ENCODE results near the gene ADPRH.
A peak's percentile ranks its signal among the peaks of the same experiment; 100 is the strongest.

Gene ADPRH

GRCh38 chr3:119611664-119612063 is 32.4 kb downstream of the ADPRH start:
- no CpG with 5 or more reads among the region's 1 CpG for WGBS, 2 donors (ENCODE audit: extremely low coverage in 2 of 2, insufficient read length in 2 of 2, insufficient replicate concordance in 1 of 2)
- H3K36me3 ChIP-seq (replicated peaks in 1 of 2; ENCODE audit: control insufficient read depth in 2 of 2, insufficient read depth in 2 of 2, low read length in 2 of 2), result no peaks in the 10 kb centered on the region

DNA sequence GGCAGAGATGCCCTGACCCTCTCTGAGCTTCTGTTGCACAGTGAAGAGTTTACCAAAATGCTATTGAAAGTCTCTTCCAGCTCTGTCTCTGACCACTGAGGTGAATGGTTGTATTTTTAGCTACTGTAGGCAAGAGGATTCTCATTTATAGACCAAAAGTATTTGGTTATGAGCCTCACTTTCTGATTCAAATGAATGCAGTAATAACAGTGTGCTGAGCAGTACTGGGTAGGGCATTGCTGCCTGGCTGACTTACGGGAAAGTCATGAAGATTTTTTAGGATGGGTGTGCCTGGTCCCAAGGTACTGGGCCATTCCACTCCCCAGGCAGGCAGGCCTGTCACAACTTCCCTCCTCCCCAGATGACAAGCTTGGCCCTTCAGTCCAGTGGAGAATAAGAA is 33.9 kb downstream of the ADPRH start:
- Histone ChIP-seq H2BK15ac (ENCODE audit: low read length) (no peak overlapping the region), H3K36me3 (replicated peaks in 1 of 2; ENCODE audit: control insufficient read depth in 2 of 2, insufficient read depth in 2 of 2, low read length in 2 of 2) (no peaks in the 10 kb centered on the region), H3K4me1 (ENCODE audit: control insufficient read depth in 2 of 2, insufficient read depth in 1 of 2, low read depth in 1 of 2, low read length in 2 of 2) (no peaks in the 10 kb centered on the region), H3K18ac (ENCODE audit: low read length) (no peak overlapping the region), H3K27ac (replicated peaks; ENCODE audit: low read length) (no peak overlapping the region), H2BK5ac (ENCODE audit: low read length) (no peak overlapping the region), H4K8ac (ENCODE audit: low read depth, low read length) (no peak overlapping the region), H2AFZ (ENCODE audit: low read length) (no peak overlapping the region), H3K4ac (ENCODE audit: low read length) (no peak overlapping the region), H3K23ac (ENCODE audit: low read depth, low read length, poor library complexity) (no peak overlapping the region), H2AK5ac (ENCODE audit: low read depth, low read length) (peak overlapping the region; percentile 10), H3K79me1 (ENCODE audit: low read depth, low read length) (no peaks in the 10 kb centered on the region), H3K4me3 (ENCODE audit: low read length in 2 of 2) (no peak overlapping the region), H2BK120ac (ENCODE audit: low read depth, low read length) (no peak overlapping the region), H3K9ac (ENCODE audit: low read depth, low read length, poor library complexity) (no peak overlapping the region), H3K9me3 (replicated peaks in 1 of 2; ENCODE audit: control insufficient read depth in 2 of 2, insufficient read depth in 1 of 2, low read depth in 1 of 2, low read length in 2 of 2) (no peaks in the 10 kb centered on the region), H3K14ac (ENCODE audit: low read length) (no peak overlapping the region), H3K27me3 (ENCODE audit: control insufficient read depth in 3 of 3, insufficient read depth in 3 of 3, low read depth in 1 of 3, low read length in 3 of 3) (peaks cover 0 to 3% (median 0%) of the 10 kb centered on the region in 3 experiments), H3K4me2 (ENCODE audit: insufficient read depth, low read length, poor library complexity, severe bottlenecking) (no peak overlapping the region), H2BK12ac (ENCODE audit: low read length) (no peak overlapping the region), H4K91ac (ENCODE audit: low read depth, low read length, poor library complexity) (no peak overlapping the region)
- no peak for DNase-seq (ENCODE audit: low spot score)
- no CpG with 5 or more reads among the region's 1 CpG for WGBS, 2 donors (ENCODE audit: extremely low coverage in 2 of 2, insufficient read length in 2 of 2, insufficient replicate concordance in 1 of 2)

More at GRCh38 chr3:119611664-119612063, 32.4 kb downstream of the ADPRH start:
- no peak overlapping the region for H2BK12ac ChIP-seq (ENCODE audit: low read length)
- no peak overlapping the region for H3K27ac ChIP-seq (replicated peaks; ENCODE audit: low read length)
- H3K4me1 ChIP-seq (ENCODE audit: control insufficient read depth in 2 of 2, insufficient read depth in 1 of 2, low read depth in 1 of 2, low read length in 2 of 2), result no peaks in the 10 kb centered on the region
- H3K4me2 ChIP-seq (ENCODE audit: insufficient read depth, low read length, poor library complexity, severe bottlenecking), result no peak overlapping the region
- no peak overlapping the region for H2BK5ac ChIP-seq (ENCODE audit: low read length)
- H3K23ac ChIP-seq (ENCODE audit: low read depth, low read length, poor library complexity), result no peak overlapping the region
- H2AFZ ChIP-seq (ENCODE audit: low read length), result no peak overlapping the region
- no peak overlapping the region for H4K91ac ChIP-seq (ENCODE audit: low read depth, low read length, poor library complexity)
- H4K8ac ChIP-seq (ENCODE audit: low read depth, low read length), result no peak overlapping the region
- H3K79me1 ChIP-seq (ENCODE audit: low read depth, low read length), result no peaks in the 10 kb centered on the region
- H3K4ac ChIP-seq (ENCODE audit: low read length), result no peak overlapping the region
- H2BK15ac ChIP-seq (ENCODE audit: low read length), result no peak overlapping the region
- no peak overlapping the region for H2AK5ac ChIP-seq (ENCODE audit: low read depth, low read length)
- no peaks in the 10 kb centered on the region for H3K27me3 ChIP-seq (ENCODE audit: control insufficient read depth in 3 of 3, insufficient read depth in 3 of 3, low read depth in 1 of 3, low read length in 3 of 3)
- no peak overlapping the region for H3K18ac ChIP-seq (ENCODE audit: low read length)
- DNase-seq (ENCODE audit: low spot score), result no peak
- no peaks in the 10 kb centered on the region for H3K9me3 ChIP-seq (replicated peaks in 1 of 2; ENCODE audit: control insufficient read depth in 2 of 2, insufficient read depth in 1 of 2, low read depth in 1 of 2, low read length in 2 of 2)
- H3K9ac ChIP-seq (ENCODE audit: low read depth, low read length, poor library complexity), result no peak overlapping the region
- H3K14ac ChIP-seq (ENCODE audit: low read length), result no peak overlapping the region
- no peak overlapping the region for H2BK120ac ChIP-seq (ENCODE audit: low read depth, low read length)
- H3K4me3 ChIP-seq (ENCODE audit: low read length in 2 of 2), result no peak overlapping the region

- no peak overlapping the region for H2BK5ac ChIP-seq (ENCODE audit: low read length)
- H3K36me3 ChIP-seq (replicated peaks in 1 of 2; ENCODE audit: control insufficient read depth in 2 of 2, insufficient read depth in 2 of 2, low read length in 2 of 2), result no peaks in the 10 kb centered on the region
- peaks cover 0 to 9% (median 0%) of the 10 kb centered on the region in 3 experiments for H3K27me3 ChIP-seq (ENCODE audit: control insufficient read depth in 3 of 3, insufficient read depth in 3 of 3, low read depth in 1 of 3, low read length in 3 of 3)
- H3K27ac ChIP-seq (replicated peaks; ENCODE audit: low read length), result no peak overlapping the region
- H4K8ac ChIP-seq (ENCODE audit: low read depth, low read length), result no peak overlapping the region
- no peak overlapping the region for H3K4ac ChIP-seq (ENCODE audit: low read length)
- H3K4me1 ChIP-seq (ENCODE audit: control insufficient read depth in 2 of 2, insufficient read depth in 1 of 2, low read depth in 1 of 2, low read length in 2 of 2), result no peaks in the 10 kb centered on the region
- H3K14ac ChIP-seq (ENCODE audit: low read length), result no peak overlapping the region
- no peak overlapping the region for H3K23ac ChIP-seq (ENCODE audit: low read depth, low read length, poor library complexity)
- no peak for DNase-seq (ENCODE audit: low spot score)
- H3K18ac ChIP-seq (ENCODE audit: low read length), result no peak overlapping the region
- no peak overlapping the region for H2BK15ac ChIP-seq (ENCODE audit: low read length)
- H3K4me3 ChIP-seq (ENCODE audit: low read length in 2 of 2), result no peak overlapping the region
- H3K9me3 ChIP-seq (replicated peaks in 1 of 2; ENCODE audit: control insufficient read depth in 2 of 2, insufficient read depth in 1 of 2, low read depth in 1 of 2, low read length in 2 of 2), result no peaks in the 10 kb centered on the region
- no peak overlapping the region for H2BK120ac ChIP-seq (ENCODE audit: low read depth, low read length)
- H2AK5ac ChIP-seq (ENCODE audit: low read depth, low read length), result no peak overlapping the region
- WGBS, 2 donors (ENCODE audit: extremely low coverage in 2 of 2, insufficient read length in 2 of 2, insufficient replicate concordance in 1 of 2), result no CpG with 5 or more reads among the region's 4 CpGs
- H3K4me2 ChIP-seq (ENCODE audit: insufficient read depth, low read length, poor library complexity, severe bottlenecking), result no peak overlapping the region
- H4K91ac ChIP-seq (ENCODE audit: low read depth, low read length, poor library complexity), result no peak overlapping the region
- no peaks in the 10 kb centered on the region for H3K79me1 ChIP-seq (ENCODE audit: low read depth, low read length)
- no peak overlapping the region for H2AFZ ChIP-seq (ENCODE audit: low read length)
- H3K9ac ChIP-seq (ENCODE audit: low read depth, low read length, poor library complexity), result no peak overlapping the region
- no peak overlapping the region for H2BK12ac ChIP-seq (ENCODE audit: low read length)
Observed at GRCh38 chr3:119613872-119614271, 34.6 kb downstream of the ADPRH start.

DNA sequence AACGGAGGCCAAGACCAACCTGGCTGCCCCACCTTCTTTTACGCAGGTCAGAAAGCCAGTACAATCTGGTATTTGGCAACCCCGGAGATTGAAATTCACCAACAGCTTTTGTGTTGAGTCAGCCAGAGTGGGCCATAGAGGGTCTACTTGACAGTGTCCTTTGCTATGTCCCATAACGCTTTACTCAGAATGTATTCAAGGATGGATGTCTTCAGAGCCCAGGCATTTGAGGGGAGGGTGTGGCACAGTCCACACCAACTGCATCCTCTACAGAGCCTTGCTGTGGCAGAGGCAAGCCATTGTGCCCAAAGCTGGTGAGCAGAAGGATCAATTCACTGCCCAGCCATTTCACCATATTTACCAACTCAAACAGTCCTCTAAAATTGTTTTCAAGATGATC is 36.8 kb downstream of the ADPRH start:
- Histone ChIP-seq H2AFZ (ENCODE audit: low read length) (no peak overlapping the region), H3K9ac (ENCODE audit: low read depth, low read length, poor library complexity) (no peak overlapping the region), H3K4me3 (ENCODE audit: low read length in 2 of 2) (no peak overlapping the region), H3K27me3 (ENCODE audit: control insufficient read depth in 3 of 3, insufficient read depth in 3 of 3, low read depth in 1 of 3, low read length in 3 of 3) (peaks cover 0 to 21% (median 0%) of the 10 kb centered on the region in 3 experiments), H3K36me3 (replicated peaks in 1 of 2; ENCODE audit: control insufficient read depth in 2 of 2, insufficient read depth in 2 of 2, low read length in 2 of 2) (no peaks in the 10 kb centered on the region), H3K23ac (ENCODE audit: low read depth, low read length, poor library complexity) (no peak overlapping the region), H2BK120ac (ENCODE audit: low read depth, low read length) (no peak overlapping the region), H4K8ac (ENCODE audit: low read depth, low read length) (no peak overlapping the region), H3K4me2 (ENCODE audit: insufficient read depth, low read length, poor library complexity, severe bottlenecking) (no peak overlapping the region), H2BK15ac (ENCODE audit: low read length) (no peak overlapping the region), H3K27ac (replicated peaks; ENCODE audit: low read length) (no peak overlapping the region), H3K14ac (ENCODE audit: low read length) (no peak overlapping the region), H3K18ac (ENCODE audit: low read length) (no peak overlapping the region), H2BK5ac (ENCODE audit: low read length) (no peak overlapping the region), H4K91ac (ENCODE audit: low read depth, low read length, poor library complexity) (no peak overlapping the region), H2BK12ac (ENCODE audit: low read length) (no peak overlapping the region), H3K4ac (ENCODE audit: low read length) (no peak overlapping the region), H3K4me1 (ENCODE audit: control insufficient read depth in 2 of 2, insufficient read depth in 1 of 2, low read depth in 1 of 2, low read length in 2 of 2) (no peaks in the 10 kb centered on the region), H3K9me3 (replicated peaks in 1 of 2; ENCODE audit: control insufficient read depth in 2 of 2, insufficient read depth in 1 of 2, low read depth in 1 of 2, low read length in 2 of 2) (no peaks in the 10 kb centered on the region), H3K79me1 (ENCODE audit: low read depth, low read length) (no peaks in the 10 kb centered on the region), H2AK5ac (ENCODE audit: low read depth, low read length) (no peak overlapping the region)
- no peak for DNase-seq (ENCODE audit: low spot score)
- no CpG with 5 or more reads among the region's 4 CpGs for WGBS, 2 donors (ENCODE audit: extremely low coverage in 2 of 2, insufficient read length in 2 of 2, insufficient replicate concordance in 1 of 2)
